ENCODE results near the gene CHIA.
"Not testable (repeated sequence)": the region's sequence is repeated elsewhere in the genome, so short reads cannot be mapped to it uniquely, and the experiment has no call there.

- not testable (repeated sequence) for TF ChIP-seq CTCF (IDR thresholded peaks at IDR 0.05; ENCODE audit: insufficient read depth, low read length); POLR2AphosphoS5 (IDR thresholded peaks at IDR 0.05; ENCODE audit: low read depth)
These were observed 48.2 kb downstream of the CHIA start for GRCh38 chr1:111338849-111339248.

Data from HL-60 (cell line).